CD4-positive, alpha-beta memory T cell (primary cell): ENCODE data around the gene PPFIA2. TPM values are rescaled to one million over a fixed set of nuclear protein-coding genes. Genes with fewer than 3 reads are reported as not detected.

Experiments used
- CTCF ChIA-PET: fragments of 350-600 bp; sonication (Branson Sonifier 250); formaldehyde crosslinking; loops from one replicate; lab custom pipeline; 2021; ENCODE audit warnings: inconsistent platforms; ENCODE audit not compliant: partially characterized antibody; lab: Charles Lee
- POLR2A ChIA-PET: fragments of 350-600 bp; sonication (Branson Sonifier 250); formaldehyde crosslinking; loops from one replicate; lab custom pipeline; 2021; ENCODE audit not compliant: partially characterized antibody; lab: Charles Lee
- DNase-seq, 5 donors: peaks; one replicate each; pipeline versions ENCODE4 v3.0.0 to v3.0.0-alpha.2; 2020 to 2022; ENCODE audit warnings: mixed read lengths in 1 of 5
- H3K27ac ChIP-seq: one replicate; pipeline ENCODE4 v1.7.0; 2013; ENCODE audit warnings: low read depth, low read length
- H3K27me3 ChIP-seq: 2 replicates; pipeline ENCODE4 v1.7.0; 2013; ENCODE audit warnings: mild to moderate bottlenecking, low read length, moderate library complexity; ENCODE audit not compliant: insufficient read depth
- H3K36me3 ChIP-seq: 2 replicates; pipeline ENCODE4 v1.7.0; 2013; ENCODE audit warnings: mild to moderate bottlenecking, low read length, moderate library complexity; ENCODE audit not compliant: insufficient read depth
- H3K4me1 ChIP-seq: 2 replicates; pipeline ENCODE4 v1.7.0; 2013; ENCODE audit warnings: mild to moderate bottlenecking, low read length, moderate library complexity; ENCODE audit not compliant: insufficient read depth
- H3K4me3 ChIP-seq, 2 donors: one replicate each; pipeline ENCODE4 v1.7.0; 2013; ENCODE audit warnings: low read length in 2 of 2, mild to moderate bottlenecking in 1 of 2
- H3K9me3 ChIP-seq, 2 donors: one replicate each; pipeline ENCODE4 v1.7.0; 2013; ENCODE audit warnings: low read length in 2 of 2, control low read depth in 1 of 2; ENCODE audit not compliant: control insufficient read depth in 1 of 2
- H3K27ac Mint-ChIP-seq, 7 donors: one replicate each; pipeline ENCODE4 v1.8.0; 2020 to 2021; ENCODE audit warnings: mixed read lengths in 7 of 7, mild to moderate bottlenecking in 6 of 7, inconsistent platforms in 3 of 7, moderate library complexity in 3 of 7
- H3K27me3 Mint-ChIP-seq, 2 donors: one replicate each; pipeline ENCODE4 v1.8.0; 2020 to 2021; ENCODE audit warnings: mixed read lengths in 2 of 2
- H3K36me3 Mint-ChIP-seq, 2 donors: one replicate each; pipeline ENCODE4 v1.8.0; 2020 to 2021; ENCODE audit warnings: mixed read lengths in 2 of 2, inconsistent platforms in 1 of 2, mild to moderate bottlenecking in 1 of 2
- H3K4me1 Mint-ChIP-seq, 4 donors: one replicate each; pipeline ENCODE4 v1.8.0; 2020 to 2021; ENCODE audit warnings: mixed read lengths in 4 of 4, mild to moderate bottlenecking in 1 of 4
- H3K4me3 Mint-ChIP-seq, 8 donors: one replicate each; pipeline ENCODE4 v1.8.0; 2020 to 2021; ENCODE audit warnings: mixed read lengths in 8 of 8, mild to moderate bottlenecking in 7 of 8, moderate library complexity in 6 of 8, inconsistent platforms in 3 of 8
- H3K9me3 Mint-ChIP-seq, 8 donors: one replicate each; pipeline ENCODE4 v1.8.0; 2020 to 2021; ENCODE audit warnings: mixed read lengths in 8 of 8, mild to moderate bottlenecking in 5 of 8, inconsistent platforms in 3 of 8, moderate library complexity in 1 of 8
- intact Hi-C: fragments of 100-400 bp; cut with micrococcal nuclease; formaldehyde crosslinking; loops from one replicate; pipeline ENCODE4 v1.15.1; 2023
- polyA plus RNA-seq, 2 donors: library from polyadenylated mRNA; unstranded; fragments of 300-500 nt; fragmentation: Illumina TruSeq; gene quantifications; one replicate each; pipeline ENCODE4 v1.2.3, GENCODE V29; 2021
- total RNA-seq, 2 experiments: library from RNA; stranded (reverse); gene quantifications; one replicate each; pipeline ENCODE4 v1.2.3, GENCODE V29; 2021

The PPFIA2 gene
- total and polyA plus RNA-seq, 4 experiments from 2014 or later, result not detected

- H3K4me1 ChIP-seq, result no peaks in the 10 kb centered on the region
- H3K9me3 ChIP-seq, result no peaks in the 10 kb centered on the region
- Mint-ChIP-seq H3K9me3 (peaks cover 0 to 11% (median 4%) of the 10 kb centered on the region in 8 donors), H3K27me3 (no peaks in the 10 kb centered on the region), H3K4me1 (no peaks in the 10 kb centered on the region), H3K4me3 (no peak overlapping the region), H3K36me3 (no peaks in the 10 kb centered on the region), H3K27ac (no peak overlapping the region)
- no peaks in the 10 kb centered on the region for H3K27me3 ChIP-seq
- ChIA-PET POLR2A (no interaction called here), CTCF (no interaction called here)
- DNase-seq, result no peak
- H3K36me3 ChIP-seq, result no peaks in the 10 kb centered on the region
- H3K27ac ChIP-seq, result no peak overlapping the region
- H3K4me3 ChIP-seq, result no peak overlapping the region
- intact Hi-C loops, result no loop called here
These were observed 381.4 kb downstream of the PPFIA2 start for GRCh38 chr12:81377771-81378170.

- H3K27ac ChIP-seq, result no peak overlapping the region
- no peaks in the 10 kb centered on the region for H3K27me3 Mint-ChIP-seq
- no peak overlapping the region for H3K27ac Mint-ChIP-seq
- DNase-seq, result no peak
- no peaks in the 10 kb centered on the region for H3K4me1 Mint-ChIP-seq
- no peaks in the 10 kb centered on the region for H3K9me3 ChIP-seq
- no peak overlapping the region for H3K4me3 Mint-ChIP-seq
- no peak overlapping the region for H3K4me3 ChIP-seq
- ChIA-PET CTCF (no interaction called here), POLR2A (no interaction called here)
- no peaks in the 10 kb centered on the region for H3K27me3 ChIP-seq
- intact Hi-C loops, result no loop called here
- H3K36me3 Mint-ChIP-seq, result no peaks in the 10 kb centered on the region
- no peaks in the 10 kb centered on the region for H3K36me3 ChIP-seq
- H3K9me3 Mint-ChIP-seq, result peaks cover 0 to 11% (median 4%) of the 10 kb centered on the region in 8 donors
- no peaks in the 10 kb centered on the region for H3K4me1 ChIP-seq
These were observed 383.2 kb downstream of the PPFIA2 start for GRCh38 chr12:81375969-81376368.

DNA sequence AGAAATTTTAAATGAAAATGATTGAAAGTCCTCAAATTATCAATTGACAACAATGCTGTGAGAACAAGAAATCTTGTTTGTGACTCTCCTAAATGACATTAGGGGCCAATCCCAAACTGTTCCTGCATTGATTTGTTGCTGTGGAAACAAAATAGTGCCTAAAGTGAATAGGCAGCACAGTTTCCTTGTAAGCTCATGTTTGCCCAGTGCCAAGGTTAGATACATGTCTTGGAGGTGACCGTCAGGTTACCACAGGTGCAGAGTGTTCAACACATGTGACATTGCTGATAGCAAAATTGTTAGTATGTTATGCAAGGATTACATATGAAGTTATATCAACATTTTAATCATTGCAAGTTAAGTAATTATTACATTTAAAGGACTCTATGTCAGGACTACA is 388.7 kb downstream of the PPFIA2 start:
- H3K27me3 ChIP-seq, result no peaks in the 10 kb centered on the region
- H3K36me3 ChIP-seq, result no peaks in the 10 kb centered on the region
- H3K27ac ChIP-seq, result no peak overlapping the region
- no peak overlapping the region for H3K27ac Mint-ChIP-seq
- no peaks in the 10 kb centered on the region for H3K27me3 Mint-ChIP-seq
- no peaks in the 10 kb centered on the region for H3K4me1 ChIP-seq
- H3K4me1 Mint-ChIP-seq, result no peaks in the 10 kb centered on the region
- H3K4me3 Mint-ChIP-seq, result no peak overlapping the region
- H3K36me3 Mint-ChIP-seq, result no peaks in the 10 kb centered on the region
- CTCF ChIA-PET, result no interaction called here
- H3K4me3 ChIP-seq, result no peak overlapping the region
- POLR2A ChIA-PET, result no interaction called here
- H3K9me3 Mint-ChIP-seq, result peaks cover 0 to 7% (median 0%) of the 10 kb centered on the region in 8 donors
- no peaks in the 10 kb centered on the region for H3K9me3 ChIP-seq
- no peak for DNase-seq
- intact Hi-C loops, result no loop called here

DNA sequence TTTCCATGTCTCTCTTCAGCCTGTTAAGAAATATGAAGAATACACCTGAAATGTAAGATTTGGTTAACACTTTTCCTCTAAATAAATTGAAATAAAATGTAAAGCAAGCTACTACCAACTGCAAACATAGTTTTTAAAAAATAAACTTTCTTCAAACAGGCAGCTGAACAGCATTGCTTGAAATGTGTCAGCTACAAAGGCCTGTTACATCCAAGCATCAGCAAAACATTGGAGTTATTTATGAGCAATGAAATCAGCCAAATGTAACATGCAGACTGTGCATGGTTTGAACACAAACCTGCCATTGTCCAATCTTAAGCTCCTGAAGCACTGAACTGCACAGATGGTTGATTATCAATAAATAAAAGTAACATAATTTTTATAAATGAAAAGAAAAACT is 390.0 kb downstream of the PPFIA2 start:
- no peaks in the 10 kb centered on the region for H3K4me1 ChIP-seq
- Mint-ChIP-seq H3K36me3 (no peaks in the 10 kb centered on the region), H3K27ac (no peak overlapping the region), H3K4me3 (no peak overlapping the region), H3K4me1 (no peaks in the 10 kb centered on the region), H3K9me3 (peaks cover 0 to 2% (median 0%) of the 10 kb centered on the region in 8 donors), H3K27me3 (no peaks in the 10 kb centered on the region)
- H3K27me3 ChIP-seq, result no peaks in the 10 kb centered on the region
- DNase-seq, result no peak
- H3K9me3 ChIP-seq, result peaks cover 0 to 3% of the 10 kb centered on the region in 2 donors
- H3K4me3 ChIP-seq, result no peak overlapping the region
- intact Hi-C loops, result no loop called here
- ChIA-PET POLR2A (no interaction called here), CTCF (no interaction called here)
- H3K27ac ChIP-seq, result no peak overlapping the region
- H3K36me3 ChIP-seq, result no peaks in the 10 kb centered on the region

- H3K27ac ChIP-seq, result no peak overlapping the region
- H3K36me3 ChIP-seq, result no peaks in the 10 kb centered on the region
- intact Hi-C loops, result no loop called here
- no peak overlapping the region for H3K4me3 ChIP-seq
- no peaks in the 10 kb centered on the region for H3K27me3 ChIP-seq
- no peak overlapping the region for H3K27ac Mint-ChIP-seq
- no peaks in the 10 kb centered on the region for H3K36me3 Mint-ChIP-seq
- H3K4me3 Mint-ChIP-seq, result no peak overlapping the region
- ChIA-PET POLR2A (no interaction called here), CTCF (no interaction called here)
- no peaks in the 10 kb centered on the region for H3K4me1 ChIP-seq
- H3K4me1 Mint-ChIP-seq, result no peaks in the 10 kb centered on the region
- H3K27me3 Mint-ChIP-seq, result no peaks in the 10 kb centered on the region
- no peak for DNase-seq
- peaks cover 0 to 2% (median 0%) of the 10 kb centered on the region in 8 donors for H3K9me3 Mint-ChIP-seq
- peaks cover 0 to 3% of the 10 kb centered on the region in 2 donors for H3K9me3 ChIP-seq
These were observed 393.9 kb downstream of the PPFIA2 start for GRCh38 chr12:81365284-81365683.

DNA sequence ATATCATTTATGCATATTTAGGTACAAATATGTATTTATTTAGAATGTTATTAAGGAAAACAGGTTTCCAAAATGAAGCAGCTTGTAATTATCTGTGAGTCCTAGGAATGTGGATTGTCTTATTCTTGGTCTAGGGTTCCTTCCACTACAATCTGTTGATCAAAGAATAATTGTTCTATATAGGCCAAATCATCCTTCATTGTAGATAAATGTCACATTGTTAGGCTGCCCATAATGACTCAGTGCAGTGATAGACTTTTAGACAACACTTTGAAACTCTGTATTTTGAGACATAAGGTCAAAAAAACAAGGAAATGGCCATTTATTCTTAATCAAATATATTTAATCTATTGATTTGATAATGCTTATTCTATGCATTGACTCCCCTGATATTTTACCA is 398.2 kb downstream of the PPFIA2 start:
- ChIA-PET CTCF (no interaction called here), POLR2A (no interaction called here)
- Histone ChIP-seq H3K4me1 (no peaks in the 10 kb centered on the region), H3K36me3 (no peaks in the 10 kb centered on the region), H3K4me3 (no peak overlapping the region), H3K9me3 (peaks cover 0 to 3% of the 10 kb centered on the region in 2 donors), H3K27ac (no peak overlapping the region), H3K27me3 (no peaks in the 10 kb centered on the region)
- no peaks in the 10 kb centered on the region for H3K36me3 Mint-ChIP-seq
- H3K4me3 Mint-ChIP-seq, result no peak overlapping the region
- intact Hi-C loops, result no loop called here
- H3K27me3 Mint-ChIP-seq, result no peaks in the 10 kb centered on the region
- H3K27ac Mint-ChIP-seq, result no peak overlapping the region
- DNase-seq, result no peak
- H3K9me3 Mint-ChIP-seq, result peaks cover 0 to 4% (median 0%) of the 10 kb centered on the region in 8 donors
- no peaks in the 10 kb centered on the region for H3K4me1 Mint-ChIP-seq

DNA sequence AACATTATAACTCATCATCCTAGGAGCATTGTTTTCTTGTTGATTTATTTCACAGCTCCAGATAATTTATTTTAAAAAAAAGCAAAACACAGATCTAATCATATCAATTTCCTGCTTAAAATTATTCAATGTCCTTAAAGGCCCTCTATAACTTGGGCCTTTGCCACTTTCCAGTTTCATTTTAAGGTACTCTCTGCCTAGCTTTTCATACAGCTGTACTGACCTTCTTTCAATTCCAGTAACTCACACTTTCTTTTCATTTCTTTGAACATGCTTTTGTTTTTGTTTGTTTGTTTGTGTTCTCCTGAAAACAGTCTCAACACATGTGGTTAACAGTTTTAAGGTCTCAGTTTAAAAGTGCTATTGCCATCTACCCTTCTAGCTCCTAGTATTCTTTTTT is 399.4 kb downstream of the PPFIA2 start:
- intact Hi-C loops, result no loop called here
- H3K27ac Mint-ChIP-seq, result no peak overlapping the region
- no peaks in the 10 kb centered on the region for H3K27me3 ChIP-seq

More for the DNA sequence above, 399.4 kb downstream of the PPFIA2 start:
- no peaks in the 10 kb centered on the region for H3K27me3 Mint-ChIP-seq
- Histone ChIP-seq H3K36me3 (no peaks in the 10 kb centered on the region), H3K27ac (no peak overlapping the region), H3K4me1 (no peaks in the 10 kb centered on the region), H3K9me3 (peaks cover 0 to 3% of the 10 kb centered on the region in 2 donors), H3K4me3 (no peak overlapping the region)
- POLR2A ChIA-PET, result no interaction called here
- peaks cover 0 to 4% (median under 1%) of the 10 kb centered on the region in 8 donors for H3K9me3 Mint-ChIP-seq
- CTCF ChIA-PET, result no interaction called here
- DNase-seq, result no peak
- H3K36me3 Mint-ChIP-seq, result no peaks in the 10 kb centered on the region
- no peaks in the 10 kb centered on the region for H3K4me1 Mint-ChIP-seq
- no peak overlapping the region for H3K4me3 Mint-ChIP-seq
